Suppressor macrophage (primary cell): ENCODE data around the gene DDX25.
"Not testable (repeated sequence)": the region's sequence is repeated elsewhere in the genome, so short reads cannot be mapped to it uniquely, and the experiment has no call there.

Experiments used
- DNase-seq, 4 experiments: peaks; one replicate each; pipeline ENCODE4 v3.0.0-alpha.2; 2020 to 2022
- total RNA-seq, 17 experiments: gene quantifications; one replicate each; lab custom pipeline; 2026; ENCODE audit warnings: mixed read lengths in 6 of 17, inconsistent platforms in 3 of 17; lab: John Stamatoyannopoulos, UW

The DDX25 gene
- total RNA-seq: 0 to 5.3 (median 0) reads per million in 17 experiments

GRCh38 chr11:125903711-125904659, at the start of gene DDX25:
TSS of gene DDX25 (plus strand) at chr11:125904508. CDS start at chr11:125904518, 10 bp downstream.
- peak; percentile 1 to 15 (median 4) for DNase-seq

DNA sequence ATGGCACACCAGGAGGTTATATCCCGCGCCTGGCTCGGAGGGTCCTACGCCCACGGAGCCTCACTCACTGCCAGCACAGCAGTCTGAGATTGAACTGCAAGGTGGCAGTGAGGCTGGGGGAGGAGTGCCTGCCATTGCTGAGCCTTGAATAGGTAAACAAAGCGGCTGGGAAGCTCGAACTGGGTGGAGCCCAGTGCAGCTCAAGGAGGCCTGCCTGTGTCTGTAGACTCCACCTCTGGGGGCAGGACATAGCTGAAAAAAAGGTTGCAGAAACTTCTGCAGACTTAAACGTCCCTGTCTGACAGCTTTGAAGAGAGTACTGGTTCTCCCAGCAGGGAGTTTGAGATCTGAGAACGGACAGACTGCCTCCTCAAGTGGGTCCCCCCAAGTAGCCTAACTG, 46.6 kb upstream of the DDX25 start:
- DNase-seq: not testable (repeated sequence)

DNA sequence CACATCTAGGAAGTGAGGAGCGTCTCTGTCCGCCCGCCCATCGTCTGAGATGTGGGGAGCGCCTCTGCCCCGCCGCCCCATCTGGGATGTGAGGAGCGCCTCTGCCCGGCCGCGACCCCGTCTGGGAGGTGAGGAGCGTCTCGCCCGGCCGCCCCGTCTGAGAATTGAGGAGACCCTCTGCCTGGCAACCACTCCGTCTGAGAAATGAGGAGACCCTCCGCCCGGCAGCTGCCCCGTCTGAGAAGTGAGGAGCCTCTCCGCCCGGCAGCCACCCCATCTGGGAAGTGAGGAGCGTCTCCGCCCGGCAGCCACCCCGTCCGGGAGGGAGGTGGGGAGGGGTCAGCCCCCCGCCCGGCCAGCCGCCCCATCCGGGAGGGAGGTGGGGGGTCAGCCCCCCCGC, 41.5 kb upstream of the DDX25 start:
- not testable (repeated sequence) for DNase-seq

DNA sequence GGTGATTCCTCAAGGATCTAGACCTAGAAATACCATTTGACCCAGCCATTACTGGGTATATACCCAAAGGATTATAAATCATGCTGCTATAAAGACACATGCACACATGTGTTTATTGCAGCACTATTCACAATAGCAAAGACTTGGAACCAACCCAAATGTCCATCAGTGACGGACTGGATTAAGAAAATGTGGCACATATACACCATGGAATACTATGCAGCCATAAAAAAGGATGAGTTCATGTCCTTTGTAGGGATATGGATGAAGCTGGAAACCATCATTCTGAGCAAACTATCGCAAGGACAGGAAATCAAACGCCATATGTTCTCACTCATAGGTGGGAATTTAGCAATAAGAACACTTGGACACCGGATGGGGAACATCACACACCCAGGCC, 39.0 kb upstream of the DDX25 start:
- DNase-seq: not testable (repeated sequence)

GRCh38 chr11:125869521-125869920, 34.8 kb upstream of the DDX25 start:
- DNase-seq: no peak

- peak in 2 of 4 experiments; percentile 9 to 34 for DNase-seq
Measured at GRCh38 chr11:125871391-125872137, 32.7 kb upstream of the DDX25 start.

- DNase-seq: peak in 2 of 4 experiments; percentile 7
Measured at GRCh38 chr11:125872138-125872491, 32.2 kb upstream of the DDX25 start.

GRCh38 chr11:125873881-125874555, 30.3 kb upstream of the DDX25 start:
- no peak for DNase-seq

GRCh38 chr11:125874556-125875124, 29.7 kb upstream of the DDX25 start:
- DNase-seq: peak; percentile 76 to 85 (median 78)

GRCh38 chr11:125881291-125881690, 23.0 kb upstream of the DDX25 start:
- no peak for DNase-seq

GRCh38 chr11:125883375-125883774, 20.9 kb upstream of the DDX25 start:
- DNase-seq: no peak

GRCh38 chr11:125886997-125887372, 17.3 kb upstream of the DDX25 start:
- DNase-seq: peak; percentile 29 to 57 (median 55)

- peak; percentile 97 to 98 (median 98) for DNase-seq
Measured at GRCh38 chr11:125887373-125888324, 16.7 kb upstream of the DDX25 start, which contains the start of gene HYLS1. TSS of gene HYLS1 (plus strand) at chr11:125887668. CDS start at chr11:125899369, 11,701 bp downstream.

DNA sequence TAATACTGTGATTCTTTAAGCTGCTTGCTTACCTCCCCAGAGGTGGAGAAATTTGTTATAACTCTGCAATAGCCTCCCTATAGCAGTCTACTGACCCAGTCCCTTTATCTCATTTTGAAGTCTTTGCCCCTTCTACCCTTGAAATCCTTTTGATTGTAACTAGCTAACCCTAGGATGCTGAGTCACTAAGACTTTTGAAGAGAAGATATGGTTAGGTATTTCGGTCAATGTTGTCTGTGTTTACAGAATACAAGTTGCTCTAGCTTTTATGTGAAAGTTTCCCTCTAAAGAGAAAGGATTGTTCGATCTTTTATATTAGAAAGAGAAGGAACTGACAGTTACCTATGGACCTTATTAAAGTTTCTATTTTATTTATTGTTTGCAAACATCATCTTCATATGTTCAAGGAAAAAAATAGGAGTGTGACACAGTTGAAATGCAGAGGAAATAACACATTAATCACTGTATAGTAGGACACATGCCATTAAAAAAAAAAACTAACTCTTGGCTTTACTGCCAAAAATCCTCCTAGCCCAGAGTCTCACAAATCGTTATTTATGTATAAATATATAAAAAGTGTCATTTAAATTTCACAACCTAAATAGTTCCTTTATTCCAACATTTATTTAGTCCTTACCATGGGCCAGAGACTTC, 13.7 kb upstream of the DDX25 start:
- no peak for DNase-seq

GRCh38 chr11:125892071-125892470, 12.2 kb upstream of the DDX25 start:
- no peak for DNase-seq

GRCh38 chr11:125892994-125893393, 11.3 kb upstream of the DDX25 start:
- no peak for DNase-seq

GRCh38 chr11:125901872-125902271, 2.4 kb upstream of the DDX25 start:
- no peak for DNase-seq

DNA sequence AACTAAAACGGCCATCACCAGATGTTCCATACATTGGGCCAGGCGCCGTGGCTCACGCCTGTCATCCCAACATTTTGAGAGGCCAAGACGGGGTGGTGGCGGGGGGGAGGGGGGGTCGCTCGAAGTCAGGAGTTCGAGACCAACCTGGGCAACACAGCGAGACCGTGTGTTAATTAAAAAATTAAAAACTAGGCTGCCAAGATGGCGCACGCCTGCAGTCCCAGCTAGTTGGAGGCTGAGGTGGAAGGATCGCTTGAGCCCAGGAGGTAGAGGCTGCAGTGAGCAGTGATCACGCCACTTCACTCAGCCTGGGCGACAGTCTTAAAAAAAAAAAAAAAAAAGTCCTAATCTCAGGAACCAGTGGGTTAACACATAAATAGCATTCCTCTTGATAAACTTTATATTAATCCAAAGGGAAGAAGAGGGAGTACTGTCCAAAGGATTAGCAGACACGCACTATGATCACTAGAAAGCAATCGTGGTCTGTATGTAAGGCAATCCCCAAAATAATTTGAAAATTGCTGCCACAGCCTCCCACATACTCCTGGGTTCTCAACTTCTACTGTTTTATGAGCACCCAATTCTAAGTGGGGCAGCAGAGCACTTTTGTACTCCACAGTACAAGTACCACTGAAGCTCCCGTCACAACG, 1.9 kb upstream of the DDX25 start:
- DNase-seq: peak in 1 of 4 experiments; percentile 7

GRCh38 chr11:125902927-125903710, 1.2 kb upstream of the DDX25 start, which contains the start of gene PUS3:
TSS of gene PUS3 (minus strand) at chr11:125903206. CDS start at chr11:125896284, 6,922 bp downstream.
- peak; percentile 85 to 96 (median 93) for DNase-seq
